Lung (tissue), 12 donors: Measurements from ENCODE around the gene PKIB. TPM values are rescaled to one million over a fixed set of nuclear protein-coding genes. Genes with fewer than 3 reads are reported as not detected.
A peak's percentile ranks its signal among the peaks of the same experiment; 100 is the strongest.

Experiments
- ATAC-seq: fragments of 200-7000 bp; cut with Tn5 transposase; one replicate; pipeline ENCODE4 v1.9.1; 2020; ENCODE audit warnings: moderate number of reproducible peaks; ENCODE audit not compliant: insufficient read depth, low FRiP score
- DNase-seq, 3 donors: peaks; one replicate each; pipeline ENCODE4 v3.0.0-alpha.2; 2013 to 2017
- H3K27ac ChIP-seq, 2 donors: one replicate each; pipeline ENCODE4 v1.5.1; 2013; ENCODE audit warnings: mild to moderate bottlenecking in 2 of 2, moderate library complexity in 2 of 2, control low read depth in 1 of 2, inconsistent platforms in 1 of 2, low read depth in 1 of 2, low read length in 1 of 2
- H3K27me3 ChIP-seq, 3 donors: one replicate each; pipeline ENCODE4 v1.5.1; 2013; ENCODE audit warnings: low read length in 2 of 3; ENCODE audit not compliant: control insufficient read depth in 3 of 3, insufficient read depth in 3 of 3
- H3K36me3 ChIP-seq, 4 donors: one replicate each; pipeline ENCODE4 v1.5.1; 2013; ENCODE audit warnings: low read length in 4 of 4, mild to moderate bottlenecking in 1 of 4, moderate library complexity in 1 of 4; ENCODE audit not compliant: control insufficient read depth in 4 of 4, insufficient read depth in 4 of 4
- H3K4me1 ChIP-seq, 5 donors: one replicate each; pipeline ENCODE4 v1.5.1; 2013; ENCODE audit warnings: low read length in 5 of 5, mild to moderate bottlenecking in 2 of 5, moderate library complexity in 1 of 5; ENCODE audit not compliant: control insufficient read depth in 5 of 5, insufficient read depth in 5 of 5
- H3K4me3 ChIP-seq: one replicate; pipeline ENCODE4 v1.5.1; 2013; ENCODE audit warnings: mild to moderate bottlenecking, control low read depth, moderate library complexity
- H3K9ac ChIP-seq, 2 donors: one replicate each; pipeline ENCODE4 v1.5.1; 2013; ENCODE audit warnings: low read length in 2 of 2, control low read depth in 1 of 2; ENCODE audit not compliant: insufficient read depth in 1 of 2
- H3K9me3 ChIP-seq, 4 donors: one replicate each; pipeline ENCODE4 v1.5.1; 2013; ENCODE audit warnings: low read length in 3 of 4, mild to moderate bottlenecking in 1 of 4, moderate library complexity in 1 of 4; ENCODE audit not compliant: control insufficient read depth in 4 of 4, insufficient read depth in 3 of 4
- WGBS, 2 donors: extraction: QIAGEN DNeasy Blood & Tissue Kit; methylation state at CpG; one replicate each; pipeline ENCODE4 v1.1.7; 2013; 5-methylcytosine and 5-hydroxymethylcytosine counted together
- polyA plus RNA-seq, 2 donors: library from polyadenylated mRNA; stranded (reverse); fragments of 200-250 nt; gene quantifications; one replicate each; pipeline ENCODE4 v1.2.1, GENCODE V29; 2013
- total RNA-seq, 2 donors: library from RNA; depleted of rRNA in 1 of 2; stranded (reverse); fragments of >200 nt in 1 of 2; gene quantifications; one replicate each; pipeline ENCODE4 v1.2.1, GENCODE V29; 2014 to 2021
- TF ChIP-seq, protein P1 (sequence below): IDR thresholded peaks from 2 replicates; pipeline ENCODE4 v1.5.1; 2012; ENCODE audit warnings: mild to moderate bottlenecking; ENCODE audit errors: control extremely low read depth, extremely low read depth
- donor health status: control.
- donor health status: control.
- donor health status: Bipolar disorder and iron deficiency.
- donor health status: healthy.
- donor health status: DM: yes; HTN: yes; CAD: no.

PKIB gene
- total and polyA plus RNA-seq, 4 donors = 3.0 to 7.4 (median 4.9) TPM

DNA sequence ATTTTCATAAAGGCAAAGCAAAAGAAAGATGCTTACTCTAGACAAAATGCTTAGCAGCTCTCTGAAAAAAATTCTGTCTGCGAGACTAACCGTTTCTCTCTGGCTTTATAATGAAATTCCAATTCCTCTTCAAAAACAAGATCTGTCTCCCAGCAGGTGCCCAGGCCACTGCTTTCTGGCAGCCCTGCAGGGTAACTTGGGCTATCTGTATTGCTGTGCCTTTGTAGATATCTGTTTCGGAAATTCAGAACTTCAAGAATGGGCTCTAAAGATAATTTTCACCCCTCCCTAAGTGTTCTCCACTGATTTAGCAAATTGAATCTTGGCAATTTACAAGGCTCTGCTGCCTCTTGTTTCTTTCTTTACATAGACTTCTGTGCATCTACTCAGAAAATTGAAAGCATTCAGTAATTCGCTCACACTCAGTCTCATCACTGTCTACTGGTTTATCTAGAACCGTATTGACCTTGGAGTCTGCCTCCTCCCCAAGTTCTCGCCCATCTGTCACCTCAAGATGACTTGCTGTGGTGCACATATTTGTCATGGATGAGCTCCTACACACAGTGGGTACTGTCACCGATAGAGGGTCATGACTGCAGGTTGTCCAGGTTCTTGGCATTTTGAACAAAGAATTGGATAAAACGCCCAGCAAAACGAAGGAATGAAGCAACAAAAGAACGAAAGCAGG, 142.9 kb downstream of the PKIB start:
- no peaks in the 10 kb centered on the region for H3K9me3 ChIP-seq
- ATAC-seq (no peak), DNase-seq (no peak)
- no peaks in the 10 kb centered on the region for H3K27me3 ChIP-seq
- TF ChIP-seq, protein P1, sequence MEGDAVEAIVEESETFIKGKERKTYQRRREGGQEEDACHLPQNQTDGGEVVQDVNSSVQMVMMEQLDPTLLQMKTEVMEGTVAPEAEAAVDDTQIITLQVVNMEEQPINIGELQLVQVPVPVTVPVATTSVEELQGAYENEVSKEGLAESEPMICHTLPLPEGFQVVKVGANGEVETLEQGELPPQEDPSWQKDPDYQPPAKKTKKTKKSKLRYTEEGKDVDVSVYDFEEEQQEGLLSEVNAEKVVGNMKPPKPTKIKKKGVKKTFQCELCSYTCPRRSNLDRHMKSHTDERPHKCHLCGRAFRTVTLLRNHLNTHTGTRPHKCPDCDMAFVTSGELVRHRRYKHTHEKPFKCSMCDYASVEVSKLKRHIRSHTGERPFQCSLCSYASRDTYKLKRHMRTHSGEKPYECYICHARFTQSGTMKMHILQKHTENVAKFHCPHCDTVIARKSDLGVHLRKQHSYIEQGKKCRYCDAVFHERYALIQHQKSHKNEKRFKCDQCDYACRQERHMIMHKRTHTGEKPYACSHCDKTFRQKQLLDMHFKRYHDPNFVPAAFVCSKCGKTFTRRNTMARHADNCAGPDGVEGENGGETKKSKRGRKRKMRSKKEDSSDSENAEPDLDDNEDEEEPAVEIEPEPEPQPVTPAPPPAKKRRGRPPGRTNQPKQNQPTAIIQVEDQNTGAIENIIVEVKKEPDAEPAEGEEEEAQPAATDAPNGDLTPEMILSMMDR = no peak
- H3K36me3 ChIP-seq = no peaks in the 10 kb centered on the region
- peaks cover 0 to 6% (median 0%) of the 10 kb centered on the region in 5 donors for H3K4me1 ChIP-seq
- no peak overlapping the region for H3K4me3 ChIP-seq
- peak overlapping the region in 1 of 2 donors; percentile 53 for H3K27ac ChIP-seq
- no peak overlapping the region for H3K9ac ChIP-seq
- 72 to 85% methylated on average over 10 of the region's 10 CpGs for WGBS, 2 donors

DNA sequence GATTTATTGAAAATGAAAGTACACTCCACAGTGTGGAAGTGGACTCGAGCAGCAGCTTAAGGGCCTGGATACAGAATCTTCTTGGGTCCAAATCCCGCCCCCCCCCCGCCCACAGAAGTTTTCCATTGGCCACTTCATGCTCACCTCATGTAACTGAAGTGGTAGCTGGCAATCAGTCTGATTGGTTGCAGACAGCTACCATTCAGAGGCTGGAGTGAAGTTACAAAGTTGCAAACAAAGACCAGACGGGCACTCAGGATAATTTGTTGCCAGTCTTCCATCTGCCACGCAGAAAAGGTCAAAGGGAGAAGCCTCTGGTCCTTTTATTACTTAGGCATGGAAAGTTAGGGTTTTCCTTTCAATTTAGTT, 143.5 kb downstream of the PKIB start:
- ATAC-seq (peak; percentile 53), DNase-seq (no peak)
- no peak overlapping the region for H3K9ac ChIP-seq
- no peaks in the 10 kb centered on the region for H3K36me3 ChIP-seq
- no peaks in the 10 kb centered on the region for H3K9me3 ChIP-seq
- peaks cover 0 to 6% (median 0%) of the 10 kb centered on the region in 5 donors for H3K4me1 ChIP-seq
- TF ChIP-seq, protein P1 = no peak
- H3K27ac ChIP-seq = no peak overlapping the region
- WGBS, 2 donors = 47 to 60% methylated on average over 5 of the region's 5 CpGs
- H3K27me3 ChIP-seq = no peaks in the 10 kb centered on the region
- H3K4me3 ChIP-seq = no peak overlapping the region

DNA sequence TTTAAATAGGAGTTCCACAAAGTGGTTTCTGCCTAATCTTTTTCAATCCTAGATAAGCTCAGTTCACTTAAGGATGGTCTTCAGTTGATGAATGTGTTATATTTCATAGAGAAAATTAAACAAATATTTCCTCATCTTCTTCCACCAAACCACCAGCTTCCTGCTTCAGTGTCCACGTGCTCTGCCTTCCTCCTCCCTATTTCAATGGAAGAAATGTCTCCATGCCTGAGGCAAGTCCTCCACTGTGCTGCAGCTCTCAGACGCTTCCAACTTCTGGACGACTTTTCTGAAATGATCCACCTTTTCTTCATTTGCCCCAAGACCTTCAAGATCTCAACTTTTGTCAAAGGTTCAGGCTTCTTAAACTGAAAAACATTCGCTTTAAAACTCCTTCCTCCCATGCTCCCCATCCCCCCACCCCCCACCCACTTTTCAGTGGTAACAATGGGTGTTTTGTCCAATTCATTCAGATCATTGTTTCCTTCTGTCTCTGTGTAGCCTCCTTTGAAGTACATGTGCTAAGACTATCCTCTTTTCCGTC, 144.1 kb downstream of the PKIB start:
- 55 to 69% methylated on average over 5 of the region's 5 CpGs for WGBS, 2 donors
- H3K4me3 ChIP-seq = no peak overlapping the region
- ATAC-seq = no peak

More for the DNA sequence above, 144.1 kb downstream of the PKIB start:
- no peak for DNase-seq
- Histone ChIP-seq H3K9ac (no peak overlapping the region), H3K27ac (no peak overlapping the region), H3K27me3 (no peaks in the 10 kb centered on the region), H3K4me1 (peaks cover 0 to 6% (median 0%) of the 10 kb centered on the region in 5 donors), H3K9me3 (no peaks in the 10 kb centered on the region), H3K36me3 (no peaks in the 10 kb centered on the region)
- TF ChIP-seq, protein P1 = no peak
